B cell (primary cell): ENCODE data around the gene RNF130.

Experiments used
- CTCF ChIP-seq: fragments of 200-600 bp; IDR thresholded peaks from one replicate; pipeline ENCODE4 v1.8.0; 2022; ENCODE audit warnings: antibody characterized with exemption, mild to moderate bottlenecking
- EZH2 ChIP-seq: IDR thresholded peaks from 2 replicates; pipeline ENCODE4 v1.6.1; 2012; ENCODE audit warnings: borderline replicate concordance, low read depth, mild to moderate bottlenecking, moderate library complexity, low read length; ENCODE audit not compliant: insufficient read depth, poor library complexity, severe bottlenecking

- TF ChIP-seq CTCF (no peak), EZH2 (no peak)
Observed at GRCh38 chr5:180115326-180116076, 43.9 kb upstream of the RNF130 start.
